Measurements from ENCODE around the gene SLC51B. TPM values are rescaled to one million over a fixed set of nuclear protein-coding genes. Genes with fewer than 3 reads are reported as not detected.

SLC51B gene
- total RNA-seq, 1 donor from 2014 or later, result 3.2 TPM

GRCh38 chr15:65052956-65053355, 7.8 kb downstream of the SLC51B start:
- no peak overlapping the region for H3K27ac ChIP-seq
- H3K4me1 ChIP-seq, result peaks cover 38% of the 10 kb centered on the region
- H3K9me3 ChIP-seq, result no peaks in the 10 kb centered on the region
- ATAC-seq (no peak), DNase-seq (no peak)
- H3K27me3 ChIP-seq (ENCODE audit: low read depth), result no peaks in the 10 kb centered on the region
- intact Hi-C loops (cut with DNase I), result no loop called here
- H3K36me3 ChIP-seq, result peaks cover 28% of the 10 kb centered on the region
- TF ChIP-seq, protein P1, sequence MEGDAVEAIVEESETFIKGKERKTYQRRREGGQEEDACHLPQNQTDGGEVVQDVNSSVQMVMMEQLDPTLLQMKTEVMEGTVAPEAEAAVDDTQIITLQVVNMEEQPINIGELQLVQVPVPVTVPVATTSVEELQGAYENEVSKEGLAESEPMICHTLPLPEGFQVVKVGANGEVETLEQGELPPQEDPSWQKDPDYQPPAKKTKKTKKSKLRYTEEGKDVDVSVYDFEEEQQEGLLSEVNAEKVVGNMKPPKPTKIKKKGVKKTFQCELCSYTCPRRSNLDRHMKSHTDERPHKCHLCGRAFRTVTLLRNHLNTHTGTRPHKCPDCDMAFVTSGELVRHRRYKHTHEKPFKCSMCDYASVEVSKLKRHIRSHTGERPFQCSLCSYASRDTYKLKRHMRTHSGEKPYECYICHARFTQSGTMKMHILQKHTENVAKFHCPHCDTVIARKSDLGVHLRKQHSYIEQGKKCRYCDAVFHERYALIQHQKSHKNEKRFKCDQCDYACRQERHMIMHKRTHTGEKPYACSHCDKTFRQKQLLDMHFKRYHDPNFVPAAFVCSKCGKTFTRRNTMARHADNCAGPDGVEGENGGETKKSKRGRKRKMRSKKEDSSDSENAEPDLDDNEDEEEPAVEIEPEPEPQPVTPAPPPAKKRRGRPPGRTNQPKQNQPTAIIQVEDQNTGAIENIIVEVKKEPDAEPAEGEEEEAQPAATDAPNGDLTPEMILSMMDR (IDR thresholded peaks at IDR 0.05), result no peak
- no peak overlapping the region for H3K4me3 ChIP-seq

DNA sequence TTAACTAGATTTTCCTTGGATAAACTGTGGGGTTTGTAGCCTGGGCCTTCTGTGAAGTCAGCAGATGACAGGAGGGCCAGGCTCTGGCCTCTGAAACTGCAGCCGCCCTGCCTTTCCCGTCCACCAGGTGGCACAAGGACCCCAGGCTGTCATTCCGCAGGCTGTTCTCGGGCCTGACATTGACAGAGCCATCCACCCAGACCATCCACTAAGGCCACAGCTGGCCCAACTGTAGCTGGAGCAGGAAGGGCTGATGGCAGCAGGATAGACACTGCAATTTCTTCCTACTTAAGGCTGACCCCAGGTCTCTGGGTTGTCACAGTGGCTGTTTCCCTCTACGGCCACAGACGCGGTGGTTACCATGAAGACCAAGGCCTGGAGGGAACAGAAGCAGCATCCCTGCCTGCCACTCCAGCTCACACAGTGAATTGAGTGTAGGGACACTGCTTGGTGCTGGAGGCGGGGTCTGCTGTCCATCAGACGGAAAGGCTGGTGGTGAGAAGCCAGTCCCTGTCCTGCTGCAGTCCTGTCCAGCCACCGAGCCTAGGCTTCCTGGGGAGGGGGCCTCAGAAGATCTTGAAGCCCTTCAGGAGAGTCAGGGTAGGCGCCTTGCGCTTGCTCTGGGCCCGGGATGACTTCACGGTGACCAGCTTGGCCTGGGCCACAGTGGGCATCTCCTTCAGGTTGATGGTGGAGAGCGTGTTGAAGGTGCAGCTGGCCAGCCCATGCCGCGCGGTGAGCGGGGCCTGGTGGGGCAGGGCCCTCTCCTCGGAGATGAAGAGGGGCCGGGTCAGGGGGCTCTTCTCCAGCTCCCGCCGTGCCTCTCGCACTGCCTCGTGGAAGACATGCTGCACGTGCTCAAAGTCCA, 9.4 kb downstream of the SLC51B start:
- Histone ChIP-seq H3K27me3 (ENCODE audit: low read depth) (no peaks in the 10 kb centered on the region), H3K9me3 (no peaks in the 10 kb centered on the region), H3K27ac (peak overlapping the region; percentile 53), H3K36me3 (peaks cover 36% of the 10 kb centered on the region), H3K4me3 (no peak overlapping the region), H3K4me1 (peaks cover 29% of the 10 kb centered on the region)
- ATAC-seq, result peak; percentile 85 to 89
- DNase-seq, result peak; percentile 76
- intact Hi-C loops (cut with DNase I), result no loop called here
- TF ChIP-seq, protein P1 (IDR thresholded peaks at IDR 0.05), result peak; percentile 88

GRCh38 chr15:65055201-65055870, 10.1 kb downstream of the SLC51B start:
- H3K27ac ChIP-seq, result peak overlapping the region; percentile 53
- intact Hi-C loops (cut with DNase I), result no loop called here
- ATAC-seq (peak; percentile 35 to 45), DNase-seq (no peak)
- peaks cover 23% of the 10 kb centered on the region for H3K4me1 ChIP-seq
- TF ChIP-seq, protein P1 (IDR thresholded peaks at IDR 0.05), result no peak
- H3K36me3 ChIP-seq, result peaks cover 36% of the 10 kb centered on the region
- no peak overlapping the region for H3K4me3 ChIP-seq
- no peaks in the 10 kb centered on the region for H3K27me3 ChIP-seq (ENCODE audit: low read depth)
- no peaks in the 10 kb centered on the region for H3K9me3 ChIP-seq

GRCh38 chr15:65056106-65056505, 10.9 kb downstream of the SLC51B start:
- Histone ChIP-seq H3K9me3 (no peaks in the 10 kb centered on the region), H3K27me3 (ENCODE audit: low read depth) (no peaks in the 10 kb centered on the region), H3K4me1 (peaks cover 23% of the 10 kb centered on the region), H3K36me3 (peaks cover 36% of the 10 kb centered on the region), H3K27ac (no peak overlapping the region), H3K4me3 (no peak overlapping the region)
- intact Hi-C loops (cut with DNase I), result no loop called here
- ATAC-seq (no peak), DNase-seq (no peak)
- TF ChIP-seq, protein P1 (IDR thresholded peaks at IDR 0.05), result no peak

GRCh38 chr15:65056868-65057548, 11.8 kb downstream of the SLC51B start:
- intact Hi-C loops (cut with DNase I), result no loop called here
- H3K9me3 ChIP-seq, result no peaks in the 10 kb centered on the region
- peaks cover 28% of the 10 kb centered on the region for H3K4me1 ChIP-seq
- peaks cover 32% of the 10 kb centered on the region for H3K36me3 ChIP-seq
- no peak overlapping the region for H3K4me3 ChIP-seq
- ATAC-seq, result no peak
- H3K27ac ChIP-seq, result no peak overlapping the region
- no peak for DNase-seq
- H3K27me3 ChIP-seq (ENCODE audit: low read depth), result no peaks in the 10 kb centered on the region
- TF ChIP-seq, protein P1 (IDR thresholded peaks at IDR 0.05), result no peak
